Measurements from ENCODE around the gene IQCH.

IQCH gene

DNA sequence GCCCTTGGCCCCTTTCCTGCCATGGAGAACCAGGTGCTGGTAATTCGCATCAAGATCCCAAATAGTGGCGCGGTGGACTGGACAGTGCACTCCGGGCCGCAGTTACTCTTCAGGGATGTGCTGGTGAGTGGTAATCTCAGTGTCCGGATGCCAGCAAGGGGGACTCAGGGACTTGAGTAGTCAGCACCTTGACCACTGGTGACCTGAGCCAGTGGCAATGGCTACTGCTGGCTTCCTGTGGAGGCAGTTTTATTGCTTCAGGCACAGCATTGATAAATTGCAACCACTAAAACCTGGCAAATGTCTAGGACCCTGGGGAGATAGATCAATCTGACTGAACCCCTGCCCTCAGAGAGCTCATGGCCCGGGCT lies 288.7 kb downstream of the IQCH start:
- ATAC-seq (ENCODE audit: low read depth) (no peak), DNase-seq (ENCODE audit: low spot score in 2 of 2) (no peak)
- Mint-ChIP-seq H3K4me1 (peaks cover 39% of the 10 kb centered on the region), H3K4me3 (peak overlapping the region; percentile 95), H3K9me3 (no peaks in the 10 kb centered on the region), H3K27me3 (no peaks in the 10 kb centered on the region), H3K36me3 (peaks cover 7% of the 10 kb centered on the region), H3K27ac (peak overlapping the region; percentile 94)

DNA sequence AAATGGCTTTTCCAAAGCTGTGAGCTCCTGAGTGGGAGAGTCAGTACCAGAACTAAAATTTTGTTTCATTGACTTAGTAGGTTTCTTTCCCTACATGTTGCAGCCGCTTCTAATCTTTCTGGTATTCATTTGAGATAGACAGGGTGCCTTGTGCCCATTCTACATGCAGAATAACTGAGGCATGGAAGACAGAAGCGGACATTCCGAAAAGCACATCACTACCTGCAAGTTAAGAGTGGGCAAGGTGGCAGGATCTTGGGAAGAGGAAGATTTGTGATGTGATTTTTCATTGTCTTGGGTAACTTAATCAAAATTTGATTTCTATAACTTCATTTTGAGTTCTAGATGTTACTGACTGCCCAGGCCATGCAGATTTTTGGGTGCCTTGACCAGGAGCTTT lies 289.9 kb downstream of the IQCH start:
- peaks cover 37% of the 10 kb centered on the region for H3K4me1 Mint-ChIP-seq
- no peak overlapping the region for H3K4me3 Mint-ChIP-seq
- H3K27ac Mint-ChIP-seq, result no peak overlapping the region
- peaks cover 7% of the 10 kb centered on the region for H3K36me3 Mint-ChIP-seq
- DNase-seq (ENCODE audit: low spot score in 2 of 2), result no peak
- H3K27me3 Mint-ChIP-seq, result no peaks in the 10 kb centered on the region
- no peak for ATAC-seq (ENCODE audit: low read depth)
- H3K9me3 Mint-ChIP-seq, result no peaks in the 10 kb centered on the region

DNA sequence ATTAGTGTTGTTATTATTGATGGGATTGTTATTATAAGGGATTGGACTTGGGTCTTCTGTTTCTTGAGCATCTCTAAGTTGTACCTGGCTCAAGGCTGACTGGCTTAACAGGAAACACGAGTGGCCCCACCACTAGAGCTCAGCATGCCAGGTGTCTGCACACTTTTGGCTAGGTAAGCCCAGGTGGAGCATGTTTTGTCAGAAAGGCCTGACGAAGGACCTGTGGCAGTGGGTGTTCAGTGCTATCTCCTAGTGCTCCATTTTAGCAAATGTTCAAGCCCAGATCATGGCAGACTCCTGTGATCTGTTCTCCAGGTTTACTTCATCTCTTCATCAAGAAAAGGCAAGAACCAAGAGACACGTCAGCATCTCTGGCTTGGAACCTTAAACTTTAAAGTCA lies 291.3 kb downstream of the IQCH start:
- H3K27ac Mint-ChIP-seq, result peak overlapping the region; percentile 17
- H3K9me3 Mint-ChIP-seq, result no peaks in the 10 kb centered on the region
- H3K4me1 Mint-ChIP-seq, result peaks cover 34% of the 10 kb centered on the region
- no peak overlapping the region for H3K4me3 Mint-ChIP-seq
- DNase-seq (ENCODE audit: low spot score in 2 of 2), result no peak
- H3K36me3 Mint-ChIP-seq, result peaks cover 13% of the 10 kb centered on the region
- H3K27me3 Mint-ChIP-seq, result no peaks in the 10 kb centered on the region
- ATAC-seq (ENCODE audit: low read depth), result no peak

DNA sequence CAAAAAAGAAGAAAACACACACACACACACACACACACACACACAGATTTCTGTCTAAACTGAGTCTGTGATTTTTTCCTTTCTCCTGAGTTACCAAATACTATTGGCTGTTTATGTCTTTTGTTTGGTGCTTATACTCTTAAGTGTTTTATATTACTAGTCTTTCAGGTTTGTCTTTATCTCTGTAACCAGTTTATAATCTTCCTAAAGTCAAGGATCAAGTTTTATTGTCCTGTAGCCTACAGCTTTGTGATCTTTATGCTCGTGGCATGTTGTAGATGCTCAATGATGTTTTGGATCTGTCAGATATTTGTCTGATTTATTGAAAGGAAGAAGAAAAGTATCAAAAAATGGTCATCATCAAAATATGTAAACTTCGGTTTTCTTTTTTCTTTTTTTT lies 292.5 kb downstream of the IQCH start:
- Mint-ChIP-seq H3K36me3 (peaks cover 15% of the 10 kb centered on the region), H3K27ac (no peak overlapping the region), H3K4me3 (no peak overlapping the region), H3K9me3 (no peaks in the 10 kb centered on the region), H3K27me3 (no peaks in the 10 kb centered on the region), H3K4me1 (peaks cover 28% of the 10 kb centered on the region)
- ATAC-seq (ENCODE audit: low read depth) (no peak), DNase-seq (ENCODE audit: low spot score in 2 of 2) (no peak)

DNA sequence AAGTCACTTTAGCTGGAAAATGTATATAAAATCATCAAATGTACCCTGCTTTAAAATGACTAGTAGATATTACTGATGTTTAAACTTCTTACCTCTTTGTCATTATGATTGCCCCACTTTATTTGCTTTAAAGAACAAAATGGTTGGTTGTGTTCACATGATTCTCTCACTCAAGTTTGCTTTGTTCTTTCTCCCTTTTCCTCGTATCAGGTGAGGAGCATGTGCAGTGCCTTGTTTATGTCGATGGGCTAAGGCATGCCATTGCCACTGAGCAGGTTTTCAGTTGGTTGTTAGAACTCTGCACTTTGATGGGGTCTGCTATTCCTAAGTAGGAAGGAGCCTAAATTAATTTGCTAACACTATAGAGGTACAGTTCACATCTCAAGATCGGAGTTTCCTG lies 293.2 kb downstream of the IQCH start:
- Mint-ChIP-seq H3K4me3 (no peak overlapping the region), H3K9me3 (no peaks in the 10 kb centered on the region), H3K27me3 (no peaks in the 10 kb centered on the region), H3K4me1 (peaks cover 27% of the 10 kb centered on the region), H3K27ac (no peak overlapping the region), H3K36me3 (peaks cover 15% of the 10 kb centered on the region)
- ATAC-seq (ENCODE audit: low read depth) (no peak), DNase-seq (ENCODE audit: low spot score in 2 of 2) (no peak)

DNA sequence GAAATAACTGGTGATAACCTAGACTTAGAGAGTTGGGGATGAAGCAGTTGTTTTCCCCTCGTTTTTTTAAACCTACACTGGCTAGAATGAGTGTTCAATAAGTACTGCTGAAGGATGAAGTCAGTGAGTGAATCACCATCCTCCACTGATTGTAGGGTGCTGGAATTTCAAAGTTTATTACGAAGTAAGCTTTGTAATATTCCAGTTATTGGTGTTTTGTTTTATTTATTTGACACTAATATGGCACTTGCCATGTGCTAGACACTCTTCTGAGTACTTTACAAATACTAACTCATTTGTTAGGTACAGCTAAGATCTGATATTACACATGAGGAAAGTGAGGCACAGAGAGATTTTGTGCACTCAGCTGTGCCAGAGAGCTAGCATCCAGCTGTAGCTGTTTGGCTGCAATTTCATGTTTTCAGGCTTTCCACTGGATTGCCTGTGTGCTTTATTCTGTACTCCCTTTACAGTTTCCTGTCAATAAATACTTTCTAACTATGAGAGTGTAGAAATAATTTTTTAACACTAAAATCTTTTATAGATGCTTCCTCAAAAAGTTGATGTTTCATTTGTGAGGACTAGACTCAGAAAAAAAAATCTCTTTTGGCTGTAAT lies 293.8 kb downstream of the IQCH start:
- Mint-ChIP-seq H3K27me3 (no peaks in the 10 kb centered on the region), H3K27ac (no peak overlapping the region), H3K9me3 (no peaks in the 10 kb centered on the region)

DNA sequence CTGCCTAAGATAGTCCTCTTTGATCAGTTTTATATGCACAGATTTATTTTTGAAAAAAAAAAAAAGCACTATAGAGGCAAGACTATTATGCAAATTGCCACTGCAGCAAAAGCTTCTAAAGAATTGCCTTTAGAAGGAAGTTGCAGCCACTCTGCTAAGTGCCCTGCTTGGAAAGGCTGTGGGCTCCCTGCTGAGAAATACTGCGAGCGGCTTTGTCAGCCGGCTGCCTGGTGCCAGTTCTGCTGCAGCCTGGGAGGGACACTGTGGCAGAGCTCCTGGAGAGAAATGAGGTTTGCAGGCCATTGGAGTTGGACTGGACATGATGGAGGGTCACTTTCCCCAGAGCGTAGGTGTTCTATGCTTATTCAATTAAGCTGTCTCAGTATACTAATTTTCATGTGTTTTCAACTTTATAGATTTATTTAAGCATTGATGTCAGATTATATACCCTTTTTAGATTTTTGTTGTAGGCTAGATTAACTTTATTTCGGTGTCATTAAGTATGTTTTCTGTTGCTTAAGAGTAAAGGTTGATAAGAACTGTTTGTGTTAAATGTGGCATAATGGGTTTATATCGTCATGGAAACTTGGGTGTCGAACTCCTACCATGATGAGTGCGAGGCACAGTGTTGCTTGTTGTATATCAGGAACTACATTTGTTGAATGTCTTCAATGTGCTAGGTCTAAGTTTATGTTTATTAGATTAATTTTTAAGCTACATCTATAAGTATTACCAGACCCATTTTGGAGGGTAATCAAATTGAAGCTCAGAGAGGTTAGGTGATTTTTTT lies 294.5 kb downstream of the IQCH start:
- Mint-ChIP-seq H3K4me1 (peaks cover 18% of the 10 kb centered on the region), H3K9me3 (no peaks in the 10 kb centered on the region), H3K27ac (no peak overlapping the region), H3K4me3 (no peak overlapping the region), H3K36me3 (peaks cover 15% of the 10 kb centered on the region), H3K27me3 (no peaks in the 10 kb centered on the region)
- ATAC-seq (ENCODE audit: low read depth) (peak; percentile 44), DNase-seq (ENCODE audit: low spot score in 2 of 2) (no peak)

More for the DNA sequence above, 293.8 kb downstream of the IQCH start:
- no peak for DNase-seq (ENCODE audit: low spot score in 2 of 2)
- H3K4me1 Mint-ChIP-seq, result peaks cover 22% of the 10 kb centered on the region
- no peak overlapping the region for H3K4me3 Mint-ChIP-seq
- no peak for ATAC-seq (ENCODE audit: low read depth)
- peaks cover 15% of the 10 kb centered on the region for H3K36me3 Mint-ChIP-seq

DNA sequence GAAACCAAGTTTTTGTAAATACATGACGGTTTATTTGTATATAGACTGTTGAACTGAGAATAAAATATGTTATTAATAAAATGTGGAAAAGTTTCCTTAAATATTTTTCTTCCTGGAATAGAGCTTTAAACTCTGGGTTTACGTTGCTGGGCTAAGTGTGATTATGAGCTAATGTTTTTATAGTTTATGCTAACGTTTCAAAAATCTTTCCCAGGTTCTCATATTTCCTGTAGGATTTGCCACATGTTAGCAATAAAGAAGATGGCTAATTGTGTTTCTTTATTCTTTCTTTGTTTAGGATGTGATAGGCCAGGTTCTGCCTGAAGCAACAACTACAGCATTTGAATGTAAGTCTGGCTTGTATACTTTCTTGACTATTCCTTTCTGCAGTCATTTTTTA lies 295.1 kb downstream of the IQCH start:
- Mint-ChIP-seq H3K4me3 (no peak overlapping the region), H3K4me1 (peaks cover 16% of the 10 kb centered on the region), H3K27me3 (no peaks in the 10 kb centered on the region), H3K9me3 (no peaks in the 10 kb centered on the region), H3K36me3 (peaks cover 17% of the 10 kb centered on the region), H3K27ac (no peak overlapping the region)
- ATAC-seq (ENCODE audit: low read depth), result no peak
- no peak for DNase-seq (ENCODE audit: low spot score in 2 of 2)

DNA sequence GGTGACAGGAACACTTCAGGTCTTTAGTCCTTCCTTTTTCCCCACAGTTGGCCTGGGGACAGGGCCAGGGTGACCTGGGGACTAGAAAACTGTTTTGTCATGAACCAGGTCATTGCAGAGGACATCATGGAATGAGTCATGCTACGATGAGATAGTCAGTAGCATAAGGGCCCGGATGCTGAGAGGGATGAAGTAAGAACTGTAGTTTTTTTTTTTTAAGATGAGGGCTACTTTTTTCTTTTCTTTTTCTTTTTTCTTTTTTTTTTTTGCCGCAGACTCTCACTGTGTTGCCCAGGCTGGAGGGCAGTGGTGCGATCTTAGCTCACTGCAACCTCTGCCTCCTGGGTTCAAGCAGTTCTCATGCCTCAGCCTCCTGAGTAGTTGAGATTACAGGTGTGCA lies 295.9 kb downstream of the IQCH start:
- ATAC-seq (ENCODE audit: low read depth) (no peak), DNase-seq (ENCODE audit: low spot score in 2 of 2) (no peak)
- H3K4me3 Mint-ChIP-seq, result no peak overlapping the region
- H3K9me3 Mint-ChIP-seq, result no peaks in the 10 kb centered on the region
- peaks cover 22% of the 10 kb centered on the region for H3K36me3 Mint-ChIP-seq
- H3K27ac Mint-ChIP-seq, result no peak overlapping the region
- H3K4me1 Mint-ChIP-seq, result peaks cover 15% of the 10 kb centered on the region
- H3K27me3 Mint-ChIP-seq, result no peaks in the 10 kb centered on the region

DNA sequence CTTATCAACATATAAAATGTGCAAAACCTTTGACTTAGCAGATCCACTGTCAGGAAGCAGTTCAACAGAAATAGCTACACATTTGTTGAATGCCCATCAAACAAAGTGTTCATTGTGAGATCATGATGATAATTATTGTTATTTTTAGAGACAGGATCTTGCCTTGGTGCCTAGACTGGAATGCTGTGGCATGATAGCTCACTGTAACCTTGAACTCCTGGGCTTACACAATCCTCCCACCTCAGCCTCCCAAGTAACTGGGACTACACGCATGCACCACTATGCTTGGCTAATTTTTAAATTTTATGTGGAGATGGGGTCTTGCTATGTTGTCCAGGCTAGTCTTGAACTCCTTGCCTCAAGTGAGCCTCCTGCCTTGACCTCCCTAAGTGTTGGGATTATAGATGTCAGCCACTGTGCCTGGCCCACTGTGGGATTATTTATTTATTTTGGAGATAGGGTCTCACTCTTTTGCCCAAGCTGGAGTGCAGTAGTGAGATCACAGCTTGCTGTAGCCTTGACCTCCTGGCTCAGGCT lies 296.7 kb downstream of the IQCH start:
- no peak for DNase-seq (ENCODE audit: low spot score in 2 of 2)
- Mint-ChIP-seq H3K27me3 (no peaks in the 10 kb centered on the region), H3K27ac (no peak overlapping the region), H3K36me3 (peaks cover 24% of the 10 kb centered on the region), H3K4me3 (no peak overlapping the region), H3K9me3 (no peaks in the 10 kb centered on the region), H3K4me1 (peaks cover 15% of the 10 kb centered on the region)
- ATAC-seq (ENCODE audit: low read depth), result no peak

Measured in memory B cell (primary cell).